HUES48 (cell line): ENCODE results near the gene CCDC80.

Source experiments
- H3K27ac ChIP-seq: one replicate; pipeline ENCODE4 v1.7.0; 2013; ENCODE audit warnings: low read depth, low read length, inconsistent platforms
- H3K27me3 ChIP-seq: 2 replicates; pipeline ENCODE4 v1.6.1; 2013; ENCODE audit warnings: mild to moderate bottlenecking, low read length; ENCODE audit not compliant: control insufficient read depth, insufficient read depth
- H3K36me3 ChIP-seq: 2 replicates; pipeline ENCODE4 v1.6.1; 2013; ENCODE audit warnings: low read length; ENCODE audit not compliant: control insufficient read depth, insufficient read depth
- H3K4me1 ChIP-seq: 2 replicates; pipeline ENCODE4 v1.6.1; 2013; ENCODE audit warnings: mild to moderate bottlenecking, low read length; ENCODE audit not compliant: control insufficient read depth, insufficient read depth
- H3K4me3 ChIP-seq: 2 replicates; pipeline ENCODE4 v1.5.1; 2013; ENCODE audit warnings: mild to moderate bottlenecking, low read depth, low read length
- H3K9ac ChIP-seq: 2 replicates; pipeline ENCODE4 v1.6.1; 2013; ENCODE audit warnings: mild to moderate bottlenecking, low read depth, low read length, moderate library complexity
- H3K9me3 ChIP-seq: 2 replicates; pipeline ENCODE4 v1.6.1; 2013; ENCODE audit warnings: low read length; ENCODE audit not compliant: control insufficient read depth, insufficient read depth

Gene CCDC80

GRCh38 chr3:112656043-112656442 is 15.1 kb upstream of the CCDC80 start:
- Histone ChIP-seq H3K27me3 (no peaks in the 10 kb centered on the region), H3K4me1 (no peaks in the 10 kb centered on the region), H3K27ac (no peak overlapping the region), H3K9ac (no peak overlapping the region), H3K4me3 (no peak overlapping the region), H3K36me3 (no peaks in the 10 kb centered on the region), H3K9me3 (no peaks in the 10 kb centered on the region)

DNA sequence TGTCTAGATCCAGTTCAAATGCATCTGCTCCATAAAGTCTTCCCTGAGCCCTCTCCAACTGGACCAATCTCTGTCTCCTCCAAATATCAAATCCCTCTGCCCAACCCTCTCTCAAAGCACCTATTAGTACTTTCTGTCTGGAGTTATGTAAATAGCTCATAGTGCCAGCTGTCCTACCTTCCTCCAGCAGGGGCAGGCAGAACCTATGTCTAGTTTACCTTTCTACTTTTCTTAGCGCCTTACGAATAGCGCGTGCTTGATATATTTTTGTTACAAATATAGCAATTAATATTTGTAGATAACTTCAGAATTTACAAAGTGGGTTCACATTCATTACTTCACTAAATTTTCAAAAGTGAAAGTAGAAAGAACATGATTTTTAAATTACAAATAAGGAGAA is 14.0 kb upstream of the CCDC80 start:
- H3K9ac ChIP-seq = no peak overlapping the region
- H3K27ac ChIP-seq = no peak overlapping the region
- no peaks in the 10 kb centered on the region for H3K36me3 ChIP-seq
- H3K9me3 ChIP-seq = no peaks in the 10 kb centered on the region
- H3K4me1 ChIP-seq = no peaks in the 10 kb centered on the region
- H3K27me3 ChIP-seq = no peaks in the 10 kb centered on the region
- H3K4me3 ChIP-seq = no peak overlapping the region

GRCh38 chr3:112654492-112654891 is 13.5 kb upstream of the CCDC80 start:
- H3K9me3 ChIP-seq = no peaks in the 10 kb centered on the region
- H3K4me1 ChIP-seq = no peaks in the 10 kb centered on the region
- no peaks in the 10 kb centered on the region for H3K36me3 ChIP-seq
- H3K9ac ChIP-seq = no peak overlapping the region
- H3K27ac ChIP-seq = no peak overlapping the region
- H3K4me3 ChIP-seq = no peak overlapping the region
- H3K27me3 ChIP-seq = no peaks in the 10 kb centered on the region

GRCh38 chr3:112653881-112654300 is 12.9 kb upstream of the CCDC80 start:
- H3K4me3 ChIP-seq = no peak overlapping the region
- H3K9ac ChIP-seq = no peak overlapping the region
- no peaks in the 10 kb centered on the region for H3K4me1 ChIP-seq
- H3K9me3 ChIP-seq = no peaks in the 10 kb centered on the region
- no peaks in the 10 kb centered on the region for H3K36me3 ChIP-seq
- H3K27ac ChIP-seq = no peak overlapping the region
- H3K27me3 ChIP-seq = no peaks in the 10 kb centered on the region

DNA sequence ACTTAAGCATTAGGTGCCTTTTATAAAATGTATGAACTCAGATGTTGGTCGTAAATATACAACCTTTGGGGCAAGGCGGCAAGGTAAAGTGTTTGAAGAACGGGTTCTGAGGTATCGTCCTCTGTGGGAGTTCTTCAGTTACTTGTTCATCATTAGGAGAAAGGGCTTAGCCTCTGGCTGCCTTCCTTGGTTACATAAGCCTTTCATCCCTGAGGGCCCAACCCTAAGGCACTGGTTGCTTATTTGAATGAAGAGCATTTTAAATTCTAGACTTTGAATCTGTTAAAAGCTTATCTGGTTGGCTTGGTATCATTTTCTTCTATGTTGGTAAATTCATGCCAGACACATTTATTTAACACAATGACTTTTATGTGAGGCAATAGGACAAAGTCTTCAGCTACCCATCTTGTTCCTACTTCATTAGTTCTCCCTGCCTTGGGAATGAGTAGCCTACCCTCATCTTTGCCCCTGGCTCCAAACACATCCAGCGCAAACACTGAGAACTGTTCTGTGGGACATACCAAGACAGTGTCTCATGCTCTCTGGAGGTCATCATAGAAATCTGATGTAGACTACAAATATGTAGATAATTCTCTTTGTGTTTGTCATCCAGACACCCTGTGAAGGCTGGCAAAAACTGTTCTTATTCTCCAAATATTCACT is 12.4 kb upstream of the CCDC80 start:
- H3K27ac ChIP-seq = no peak overlapping the region
- no peaks in the 10 kb centered on the region for H3K36me3 ChIP-seq
- no peak overlapping the region for H3K4me3 ChIP-seq
- H3K9me3 ChIP-seq = no peaks in the 10 kb centered on the region
- H3K9ac ChIP-seq = no peak overlapping the region
- no peaks in the 10 kb centered on the region for H3K27me3 ChIP-seq
- no peaks in the 10 kb centered on the region for H3K4me1 ChIP-seq

DNA sequence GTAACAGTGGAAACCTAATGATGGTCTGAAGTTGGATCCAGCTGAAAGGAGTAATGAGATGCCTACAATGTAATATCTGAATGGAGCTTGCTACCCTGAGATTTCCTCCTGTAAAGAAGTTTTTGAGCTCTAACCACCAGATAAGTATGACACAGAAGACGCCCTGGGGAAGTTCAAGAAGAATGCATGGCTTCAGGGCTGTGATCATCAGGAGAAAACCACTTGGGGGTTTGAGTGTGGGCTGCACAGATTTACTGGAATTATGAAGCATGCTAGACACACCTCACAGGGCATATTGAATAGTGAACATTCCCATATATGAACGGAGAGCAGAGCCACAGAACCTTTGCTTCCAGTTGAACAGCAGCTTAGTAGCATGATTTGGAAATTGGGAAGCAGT is 10.6 kb upstream of the CCDC80 start:
- Histone ChIP-seq H3K4me3 (no peak overlapping the region), H3K9ac (no peak overlapping the region), H3K27me3 (no peaks in the 10 kb centered on the region), H3K27ac (no peak overlapping the region), H3K9me3 (no peaks in the 10 kb centered on the region), H3K36me3 (no peaks in the 10 kb centered on the region), H3K4me1 (peaks cover 14% of the 10 kb centered on the region)

GRCh38 chr3:112651071-112651470 is 10.1 kb upstream of the CCDC80 start:
- no peak overlapping the region for H3K27ac ChIP-seq
- H3K4me1 ChIP-seq = peaks cover 17% of the 10 kb centered on the region
- H3K4me3 ChIP-seq = no peak overlapping the region

DNA sequence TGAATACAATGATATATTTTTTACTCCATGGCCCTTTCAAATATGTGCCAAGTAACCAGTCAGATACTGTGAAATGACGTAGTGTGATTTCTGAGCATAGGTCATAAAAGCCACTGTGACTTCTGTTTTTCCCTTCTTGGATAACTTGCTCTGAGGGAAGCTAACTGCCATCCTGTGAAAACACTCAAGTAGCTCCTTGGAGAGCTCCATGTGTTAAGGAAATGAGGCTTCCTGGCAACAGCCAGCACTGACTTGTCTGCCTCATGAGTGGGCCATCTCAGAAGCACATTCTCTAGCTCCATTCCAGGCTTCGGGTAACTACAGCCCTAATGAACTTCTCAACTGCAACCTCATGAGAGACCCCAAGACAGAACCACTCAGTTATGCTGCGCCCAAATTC is 9.5 kb upstream of the CCDC80 start:
- Histone ChIP-seq H3K9ac (no peak overlapping the region), H3K4me3 (no peak overlapping the region), H3K27ac (no peak overlapping the region), H3K27me3 (no peaks in the 10 kb centered on the region), H3K4me1 (peaks cover 17% of the 10 kb centered on the region), H3K9me3 (no peaks in the 10 kb centered on the region), H3K36me3 (no peaks in the 10 kb centered on the region)

More at GRCh38 chr3:112651071-112651470, 10.1 kb upstream of the CCDC80 start:
- Histone ChIP-seq H3K9ac (no peak overlapping the region), H3K27me3 (no peaks in the 10 kb centered on the region), H3K9me3 (no peaks in the 10 kb centered on the region), H3K36me3 (no peaks in the 10 kb centered on the region)

GRCh38 chr3:112649478-112649735 is 8.5 kb upstream of the CCDC80 start:
- Histone ChIP-seq H3K4me3 (no peak overlapping the region), H3K36me3 (no peaks in the 10 kb centered on the region), H3K9ac (no peak overlapping the region), H3K9me3 (no peaks in the 10 kb centered on the region), H3K4me1 (peaks cover 17% of the 10 kb centered on the region), H3K27me3 (no peaks in the 10 kb centered on the region), H3K27ac (no peak overlapping the region)

DNA sequence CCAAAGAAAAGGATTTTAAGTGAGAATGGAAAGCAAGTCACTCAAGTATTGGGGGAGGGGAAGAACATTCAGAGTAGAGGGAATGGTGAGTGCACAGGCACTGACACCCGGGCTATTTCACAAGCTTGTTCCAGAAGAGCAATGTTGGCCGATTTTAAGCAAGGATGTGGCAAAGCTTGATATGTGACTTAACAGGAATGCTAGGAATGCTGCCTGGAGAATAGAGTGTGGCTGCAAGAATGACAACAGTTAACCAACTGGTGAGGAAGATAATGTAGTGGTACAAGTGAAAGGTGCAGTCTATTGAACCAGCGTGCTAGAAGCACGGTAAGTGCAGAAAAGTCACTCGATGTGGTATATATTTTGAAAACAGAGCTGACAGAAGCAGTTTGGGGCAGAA is 6.2 kb upstream of the CCDC80 start:
- Histone ChIP-seq H3K9ac (no peak overlapping the region), H3K4me3 (peak overlapping the region; percentile 22; the same call in 1 of the 2 replicates), H3K36me3 (no peaks in the 10 kb centered on the region), H3K27me3 (no peaks in the 10 kb centered on the region), H3K4me1 (peaks cover 34% of the 10 kb centered on the region), H3K27ac (peak overlapping the region; percentile 50), H3K9me3 (no peaks in the 10 kb centered on the region)

GRCh38 chr3:112646623-112647022 is 5.7 kb upstream of the CCDC80 start:
- Histone ChIP-seq H3K4me1 (peaks cover 39% of the 10 kb centered on the region), H3K4me3 (no peak overlapping the region; the same call in 1 of the 2 replicates), H3K9me3 (no peaks in the 10 kb centered on the region), H3K27me3 (no peaks in the 10 kb centered on the region), H3K27ac (peak overlapping the region; percentile 50), H3K9ac (no peak overlapping the region), H3K36me3 (no peaks in the 10 kb centered on the region)

DNA sequence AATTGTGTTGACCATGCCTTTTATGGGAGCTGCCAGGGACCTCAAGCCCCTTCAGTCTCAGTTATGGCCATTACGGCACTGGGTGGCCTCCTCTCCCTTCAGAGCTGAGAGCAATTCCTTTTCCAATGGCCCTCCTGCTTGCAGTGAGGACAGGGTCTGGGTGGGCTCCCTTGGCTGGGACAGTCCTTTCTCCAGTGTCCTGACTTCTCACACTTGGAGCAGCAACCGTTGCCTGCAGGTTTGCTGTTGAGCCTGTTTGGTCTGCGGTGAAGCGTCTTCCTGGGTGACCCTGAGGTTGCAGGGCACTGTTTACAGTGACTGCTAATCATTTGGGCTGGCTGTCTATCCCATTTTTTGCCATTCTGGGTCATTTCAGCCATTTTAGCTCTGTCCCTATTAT is 3.5 kb upstream of the CCDC80 start:
- H3K9ac ChIP-seq = no peak overlapping the region
- no peaks in the 10 kb centered on the region for H3K36me3 ChIP-seq
- H3K9me3 ChIP-seq = no peaks in the 10 kb centered on the region
- H3K27ac ChIP-seq = no peak overlapping the region
- H3K4me1 ChIP-seq = peaks cover 56% of the 10 kb centered on the region
- H3K4me3 ChIP-seq = no peak overlapping the region
- no peaks in the 10 kb centered on the region for H3K27me3 ChIP-seq
